Forelimb muscle (tissue), 1 donor: ENCODE results near the gene PPFIA1. TPM values are rescaled to one million over a fixed set of nuclear protein-coding genes. Genes with fewer than 3 reads are reported as not detected.

ENCODE experiments used
- DNase-seq: peaks from one replicate; pipeline ENCODE4 v3.0.0-alpha.2; 2013; ENCODE audit warnings: low read depth
- polyA plus RNA-seq: library from polyadenylated mRNA; unstranded; fragments of 120-200 nt; gene quantifications from one replicate; pipeline ENCODE4 v1.2.1, GENCODE V29; 2013; ENCODE audit not compliant: insufficient read length

Gene PPFIA1
- polyA plus RNA-seq, 1 donor, result 31.2 TPM

DNA sequence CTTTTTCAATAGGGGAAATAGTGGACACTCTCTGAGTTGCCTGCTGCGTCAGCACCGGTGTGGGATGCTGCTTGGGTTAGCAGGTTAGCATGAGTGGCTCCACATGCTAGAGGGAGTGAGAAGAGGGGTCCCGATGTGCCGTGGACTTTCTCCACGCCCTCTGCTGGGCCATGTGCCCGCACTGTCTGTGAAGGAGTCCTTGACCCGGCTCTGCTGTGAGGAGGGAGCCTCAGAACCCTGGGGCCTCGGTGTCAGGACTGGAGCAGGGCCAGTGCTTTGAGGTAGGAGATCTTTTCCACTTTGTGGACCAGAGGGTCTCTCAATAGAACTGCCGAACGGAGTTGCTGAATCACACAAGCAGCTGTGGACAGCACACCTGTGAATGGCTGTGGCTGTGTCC, 142.7 kb downstream of the PPFIA1 start:
- no peak for DNase-seq

GRCh38 chr11:70414341-70415100, 144.0 kb downstream of the PPFIA1 start:
- no peak for DNase-seq

GRCh38 chr11:70415191-70415590, 144.7 kb downstream of the PPFIA1 start:
- no peak for DNase-seq

DNA sequence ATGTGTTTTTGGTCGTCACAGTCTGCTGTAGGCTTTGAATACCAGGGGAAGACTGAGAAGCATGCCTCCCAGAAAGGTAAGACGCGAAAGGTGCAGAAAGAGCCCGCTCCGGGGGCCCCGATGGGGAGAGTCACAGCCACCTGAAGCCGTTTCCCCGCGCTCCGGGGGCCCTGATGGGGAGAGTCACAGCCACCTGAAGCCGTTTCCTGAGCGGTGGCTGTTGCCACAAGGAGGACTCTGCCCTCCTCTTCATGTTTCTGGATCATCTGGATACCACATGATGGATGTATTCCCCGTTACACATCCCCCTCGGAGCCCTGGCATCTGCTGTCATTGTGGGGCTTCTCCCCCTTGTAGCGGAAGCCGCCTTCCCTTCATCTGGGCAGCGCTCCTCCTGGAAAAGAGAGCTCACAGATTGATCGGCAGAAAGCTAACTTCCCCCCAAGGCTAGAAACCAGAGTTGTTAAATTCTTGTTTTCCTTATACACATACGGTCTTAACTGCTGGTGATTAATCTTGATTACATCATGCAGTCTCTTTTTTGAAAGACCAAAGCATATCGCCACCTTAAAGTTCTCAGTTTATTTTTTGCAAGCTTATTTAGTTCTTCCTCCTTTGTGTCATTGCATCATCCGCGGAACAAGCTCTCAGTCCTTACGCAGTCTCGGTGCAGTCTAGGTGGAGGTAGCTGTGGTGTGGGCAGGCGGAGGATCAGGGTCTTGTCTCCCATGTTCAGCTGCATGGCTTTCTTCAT, 145.3 kb downstream of the PPFIA1 start:
- DNase-seq, result no peak

DNA sequence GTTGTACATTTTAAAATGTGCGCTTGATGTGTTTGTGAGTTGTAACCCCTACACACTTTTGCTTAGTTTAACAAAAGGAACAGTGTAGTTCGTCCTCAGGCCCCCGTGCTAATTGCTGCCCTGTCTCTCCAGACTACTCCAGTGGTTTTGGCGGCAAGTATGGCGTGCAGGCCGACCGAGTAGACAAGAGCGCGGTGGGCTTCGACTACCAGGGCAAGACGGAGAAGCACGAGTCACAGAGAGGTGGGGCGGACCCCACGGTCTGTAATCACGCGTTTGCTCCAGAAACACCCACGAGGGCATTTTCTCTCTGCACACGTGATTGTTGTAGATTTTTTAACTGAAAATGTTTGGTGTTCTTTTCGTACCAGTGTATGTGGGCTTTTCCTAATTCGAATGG, 146.4 kb downstream of the PPFIA1 start:
- no peak for DNase-seq

- no peak for DNase-seq
These were observed 147.6 kb downstream of the PPFIA1 start for GRCh38 chr11:70418130-70418529.

DNA sequence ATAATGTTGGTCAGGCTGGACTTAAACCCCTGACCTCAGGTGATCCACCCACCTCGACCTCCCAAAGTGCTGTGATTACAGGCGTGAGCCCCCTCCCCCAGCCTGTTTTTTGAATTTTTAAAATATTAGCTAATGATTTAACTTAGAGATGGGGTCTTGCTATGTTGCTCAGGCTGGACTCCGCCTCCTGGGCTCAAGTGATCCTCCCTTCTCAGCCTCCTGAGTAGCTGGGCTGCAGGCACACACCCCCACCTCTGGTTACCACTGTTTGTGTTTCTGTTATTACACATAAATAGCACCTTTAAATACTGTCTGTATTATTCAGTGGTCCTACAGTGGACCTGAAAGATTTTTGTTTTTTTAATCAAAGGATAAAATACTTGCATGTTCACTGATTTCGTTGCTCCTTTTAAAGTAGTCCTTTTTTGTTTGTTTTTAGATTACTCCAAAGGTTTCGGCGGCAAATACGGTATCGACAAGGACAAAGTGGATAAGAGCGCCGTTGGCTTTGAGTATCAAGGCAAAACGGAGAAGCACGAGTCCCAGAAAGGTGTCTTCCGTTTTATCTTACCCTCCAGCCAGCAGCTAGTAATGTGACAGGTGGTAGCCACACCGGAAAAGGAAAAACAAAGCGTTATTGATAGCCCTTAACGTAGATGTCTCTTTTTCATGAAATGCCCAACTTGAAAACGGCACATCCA, 149.0 kb downstream of the PPFIA1 start:
- DNase-seq, result no peak

GRCh38 chr11:70420008-70420464, 149.5 kb downstream of the PPFIA1 start:
- DNase-seq, result no peak

GRCh38 chr11:70420496-70420895, 150.0 kb downstream of the PPFIA1 start:
- DNase-seq, result no peak

- no peak for DNase-seq
These were observed 150.6 kb downstream of the PPFIA1 start for GRCh38 chr11:70421123-70421522.

DNA sequence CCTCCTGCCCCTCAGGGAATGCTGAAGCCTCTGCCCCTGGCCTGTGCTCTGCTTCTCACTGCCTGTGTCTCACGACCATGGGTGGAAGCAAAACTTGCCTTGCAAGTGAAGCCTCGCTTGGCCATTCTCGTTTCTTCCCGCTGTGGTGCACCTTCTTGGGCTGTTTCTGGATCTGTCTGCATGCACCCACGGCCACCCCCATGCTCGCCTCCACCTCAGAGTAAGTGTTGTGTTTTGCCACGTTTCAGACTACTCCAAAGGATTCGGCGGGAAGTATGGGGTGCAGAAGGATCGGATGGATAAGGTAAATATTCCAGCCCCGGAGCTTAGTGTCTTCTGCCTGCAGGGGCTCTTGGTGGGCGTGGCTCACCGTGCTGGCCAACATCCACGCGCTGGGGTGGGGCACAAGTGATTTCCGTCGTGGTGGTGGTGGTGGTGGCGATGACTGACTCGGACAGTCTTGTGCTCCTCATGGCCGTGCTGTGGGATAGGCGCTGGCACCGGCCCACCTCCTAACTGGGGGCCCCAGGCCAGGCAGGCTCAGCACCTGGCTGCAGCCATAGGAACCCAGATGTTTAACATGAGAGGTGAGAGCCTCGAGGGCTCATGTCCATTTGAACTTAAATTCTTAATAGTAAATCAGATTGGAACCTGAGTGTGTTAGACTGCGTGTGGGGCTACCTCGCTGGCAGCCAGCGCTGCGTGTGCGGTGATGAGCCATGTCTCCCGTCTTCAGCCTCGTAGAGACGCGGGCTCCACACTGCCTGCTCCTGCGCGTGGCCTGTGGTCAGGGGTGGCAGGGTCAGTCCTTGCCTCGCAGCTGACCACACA, 152.4 kb downstream of the PPFIA1 start:
- no peak for DNase-seq

DNA sequence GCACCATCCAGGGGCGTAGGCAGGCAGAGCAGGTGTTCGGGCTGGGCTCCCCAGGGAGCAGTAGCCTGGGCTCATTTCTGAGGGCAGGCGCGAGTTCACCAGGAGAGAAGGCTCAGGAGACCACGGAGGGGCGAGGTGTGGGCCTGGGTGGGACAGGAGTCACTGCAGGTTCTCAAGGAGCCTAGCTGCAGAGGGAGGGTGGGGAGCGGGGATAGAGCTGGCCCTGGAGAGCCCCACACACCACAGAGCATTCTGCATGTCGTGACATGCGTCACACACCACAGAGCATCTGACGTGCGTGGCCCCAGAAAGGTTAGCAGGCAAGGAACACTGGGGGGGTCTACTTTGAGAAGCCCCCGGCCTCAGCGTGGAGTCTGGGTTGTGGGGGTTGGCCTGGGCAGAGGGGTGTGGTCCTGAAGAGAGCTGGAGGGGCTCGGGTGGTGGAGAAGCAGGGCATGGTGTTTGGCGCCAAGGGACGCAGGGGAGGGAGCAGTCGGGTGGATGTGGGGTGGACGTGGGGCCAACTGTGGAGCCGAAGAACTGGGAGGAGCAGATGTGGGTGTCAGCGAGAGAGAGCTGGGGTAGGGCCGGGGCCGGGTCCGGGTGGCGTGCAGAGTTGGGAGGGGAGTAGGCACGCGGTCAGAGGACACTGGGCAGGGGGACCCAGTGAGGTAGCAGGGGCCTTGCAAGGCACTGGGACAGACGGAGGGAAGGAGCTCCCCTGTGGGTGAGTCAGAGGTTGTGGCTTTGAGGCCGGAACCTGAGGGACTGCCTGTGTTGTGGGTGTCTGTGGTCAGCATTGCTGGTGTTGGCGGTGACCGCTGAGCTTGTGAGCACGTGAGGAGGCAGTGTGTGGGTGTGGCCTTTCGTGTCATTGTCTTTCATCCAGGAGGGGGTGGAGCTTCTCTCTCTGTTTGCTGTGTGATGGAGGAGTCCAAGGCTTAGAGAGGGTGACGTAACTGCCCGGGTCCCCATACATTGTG, 153.3 kb downstream of the PPFIA1 start:
- DNase-seq, result no peak

DNA sequence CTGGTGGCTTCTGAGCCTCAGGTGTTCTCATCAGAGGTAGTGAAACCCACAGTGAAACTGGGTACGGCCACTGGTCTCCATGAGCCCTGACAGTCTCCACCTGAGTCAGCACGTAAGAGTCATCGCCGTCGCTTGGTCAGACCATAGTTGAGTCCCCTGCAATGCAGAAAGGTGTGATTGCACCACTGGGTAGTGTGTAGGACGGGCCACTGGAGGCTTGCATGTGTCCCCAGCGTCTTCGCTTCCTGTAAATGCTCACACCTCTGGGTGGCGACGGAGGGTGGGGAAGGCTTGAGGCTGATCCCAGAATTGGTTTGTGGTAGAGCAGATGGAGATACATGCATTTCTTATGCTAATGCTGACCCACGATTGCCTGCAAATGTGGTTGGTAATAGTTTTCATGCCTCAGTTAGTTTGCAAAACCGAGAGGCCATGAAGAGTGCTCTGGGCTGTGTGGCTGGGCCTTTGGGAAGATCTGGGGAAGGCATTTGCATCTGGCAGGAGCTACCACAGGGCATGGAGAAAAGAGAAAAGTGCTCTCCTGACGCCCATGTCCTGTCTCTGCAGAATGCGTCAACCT, 154.4 kb downstream of the PPFIA1 start:
- DNase-seq, result no peak

- no peak for DNase-seq
These were observed 156.9 kb downstream of the PPFIA1 start for GRCh38 chr11:70427436-70427835.

GRCh38 chr11:70428701-70429427, 158.4 kb downstream of the PPFIA1 start:
- DNase-seq, result no peak

GRCh38 chr11:70429428-70429705, 158.9 kb downstream of the PPFIA1 start:
- no peak for DNase-seq

DNA sequence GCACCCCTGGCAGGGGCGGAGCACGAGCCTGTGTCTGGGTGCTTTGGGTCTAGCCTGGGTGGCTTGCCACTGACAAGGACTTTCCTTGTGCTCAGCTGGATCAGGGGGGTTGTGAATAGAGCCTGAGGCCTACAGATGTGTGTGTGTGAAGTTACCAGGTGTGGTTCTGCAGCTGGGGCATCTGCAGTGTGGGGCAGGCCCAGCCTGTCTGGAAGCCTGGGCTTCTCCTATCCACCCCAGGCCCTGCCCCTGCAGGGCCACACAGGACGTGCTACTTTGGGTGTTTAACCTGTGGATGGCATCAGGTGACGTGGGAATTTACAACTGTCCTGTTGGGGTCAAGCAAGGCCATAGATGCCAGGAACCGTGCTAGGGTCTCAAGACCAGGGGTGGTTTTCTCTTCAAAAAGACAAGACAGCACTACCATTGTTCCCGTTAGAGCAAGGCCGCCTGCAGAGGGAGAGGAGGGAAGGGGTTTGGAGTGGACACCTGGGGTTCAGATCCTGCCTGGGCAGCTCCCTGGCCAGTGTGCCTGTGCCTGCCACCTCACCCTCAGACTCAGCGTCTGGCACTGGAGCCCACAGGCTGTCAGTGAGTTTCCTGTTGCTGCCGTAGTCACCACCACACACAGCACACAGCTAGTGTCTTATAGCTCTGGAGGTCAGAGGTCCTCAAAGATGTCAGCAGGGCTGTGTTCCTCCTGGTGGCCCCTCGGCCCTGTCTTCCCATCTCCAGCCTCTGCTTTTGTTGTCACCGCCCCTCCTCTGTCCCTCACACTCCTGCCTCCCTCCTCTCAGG, 159.4 kb downstream of the PPFIA1 start:
- DNase-seq, result no peak

GRCh38 chr11:70430671-70431574, 160.4 kb downstream of the PPFIA1 start:
- no peak for DNase-seq
